Right renal cortex interstitium (tissue), 3 donors: ENCODE measurements around the gene KCNMB4. TPM values are rescaled to one million over a fixed set of nuclear protein-coding genes. Genes with fewer than 3 reads are reported as not detected.
A peak's percentile ranks its signal among the peaks of the same experiment; 100 is the strongest.
"Not testable (repeated sequence)": the region's sequence is repeated elsewhere in the genome, so short reads cannot be mapped to it uniquely, and the experiment has no call there.

Experiments
- DNase-seq, 3 donors: peaks; one replicate each; pipeline ENCODE4 v3.0.0-alpha.2; 2013; ENCODE audit warnings: low read depth in 3 of 3, low spot score in 2 of 3
- polyA plus RNA-seq, 3 donors: library from polyadenylated mRNA; unstranded; fragments of 120-200 nt; gene quantifications; one replicate each; pipeline ENCODE4 v1.2.1, GENCODE V29; 2013; ENCODE audit not compliant: insufficient read length in 3 of 3

KCNMB4 gene
- polyA plus RNA-seq, 3 donors = 22.2 to 28.8 (median 25.1) TPM

DNA sequence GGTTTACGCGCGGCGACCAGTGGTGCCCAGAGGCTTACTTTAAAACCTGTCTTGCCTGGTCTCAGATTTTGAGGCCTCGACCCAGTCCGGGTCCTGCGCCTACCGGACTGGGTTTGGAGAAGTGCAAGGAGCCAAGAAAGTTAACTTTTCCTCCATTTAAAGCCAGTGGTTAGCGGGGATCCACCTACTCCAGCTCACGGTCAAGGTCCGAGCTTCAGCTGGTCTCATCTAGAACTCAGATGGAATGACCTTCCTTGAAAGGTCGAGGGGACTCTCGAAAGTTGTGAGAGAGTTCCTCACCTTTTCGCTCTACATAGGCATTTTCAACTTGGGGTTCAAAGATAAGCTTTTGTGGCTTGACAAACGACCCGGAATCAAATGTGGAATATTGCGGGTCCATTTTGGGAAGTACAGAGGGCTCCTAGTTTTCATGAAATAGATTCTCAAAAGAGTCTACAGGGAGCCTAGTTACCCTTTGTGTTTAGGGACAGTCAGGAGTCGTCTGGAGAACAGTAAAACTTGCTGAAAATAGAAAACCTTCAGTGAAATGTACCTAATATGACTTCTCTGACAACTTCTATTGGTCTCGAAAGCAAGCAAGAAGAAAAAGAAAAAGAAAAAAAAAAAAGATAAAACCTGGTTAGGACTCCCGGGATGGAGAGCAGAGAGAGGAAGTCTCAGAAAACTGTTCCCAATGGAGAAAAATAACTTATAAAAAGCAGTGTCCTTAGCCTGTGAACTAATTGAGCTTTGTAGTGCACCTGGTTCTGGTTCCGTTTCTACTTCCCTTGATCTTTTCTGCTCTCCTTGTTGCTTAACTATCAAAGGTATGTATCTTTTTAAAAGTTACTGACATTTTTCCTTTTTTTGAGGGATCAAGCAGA lies 1.4 kb downstream of the KCNMB4 start:
- DNase-seq = peak in 1 of 3 donors; percentile 36

DNA sequence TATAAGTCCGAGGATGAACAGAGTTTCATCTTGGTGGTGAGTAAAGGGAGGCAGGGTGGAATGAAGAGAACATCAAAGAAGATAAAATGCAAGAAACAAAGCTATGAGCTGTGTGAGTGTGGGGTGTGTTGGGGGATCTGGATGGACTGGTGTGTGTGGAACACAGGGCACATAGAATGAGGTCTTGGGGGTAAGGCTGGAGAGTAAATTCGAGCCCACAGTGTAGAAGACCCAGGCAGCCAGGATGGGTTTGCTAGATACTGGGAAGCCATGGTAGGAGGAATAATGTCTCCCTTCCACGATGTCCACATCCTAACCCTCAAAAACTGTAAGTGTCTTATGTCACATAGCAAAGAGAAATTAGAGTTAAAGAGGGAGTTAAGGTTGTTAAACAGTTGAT lies 6.8 kb downstream of the KCNMB4 start:
- DNase-seq = no peak

DNA sequence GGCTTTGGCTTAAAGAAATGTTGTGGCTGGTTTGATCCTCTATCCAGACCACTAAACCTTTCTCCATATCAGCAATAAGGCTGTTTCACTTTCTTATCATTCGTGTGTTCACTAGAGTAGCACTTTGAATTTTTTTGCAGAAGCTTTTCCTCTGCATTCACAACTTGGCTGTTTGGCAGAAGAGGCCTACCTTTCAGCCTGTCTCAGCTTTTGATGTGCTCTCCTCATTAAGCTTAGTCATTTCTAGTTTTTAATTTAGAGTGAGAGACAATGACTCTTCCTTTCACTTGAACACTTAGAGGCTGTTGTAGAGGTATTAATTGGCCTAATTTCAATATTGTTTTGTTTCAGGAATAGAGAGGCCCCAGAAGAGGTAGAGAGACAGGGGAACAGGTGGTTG lies 13.8 kb downstream of the KCNMB4 start:
- no peak for DNase-seq

DNA sequence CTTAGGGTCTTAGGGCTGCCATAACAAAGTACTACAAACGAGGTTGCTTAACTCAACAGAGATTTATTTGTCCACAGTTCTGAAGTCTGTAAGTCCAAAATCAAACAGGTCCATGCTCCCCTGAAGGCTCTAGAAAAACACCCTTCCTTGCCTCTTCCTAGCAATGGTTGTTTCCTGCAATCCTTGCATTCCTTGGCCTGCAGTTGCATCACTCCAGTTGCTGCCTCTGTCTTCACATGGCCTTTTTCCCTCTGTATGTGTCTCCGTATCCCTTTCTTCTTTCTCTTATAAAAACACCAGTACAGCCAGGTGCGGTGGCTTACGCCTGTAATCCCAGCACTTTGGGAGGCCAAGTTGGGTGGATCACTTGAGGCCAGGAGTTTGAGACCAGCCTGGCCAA lies 17.4 kb downstream of the KCNMB4 start:
- no peak for DNase-seq

DNA sequence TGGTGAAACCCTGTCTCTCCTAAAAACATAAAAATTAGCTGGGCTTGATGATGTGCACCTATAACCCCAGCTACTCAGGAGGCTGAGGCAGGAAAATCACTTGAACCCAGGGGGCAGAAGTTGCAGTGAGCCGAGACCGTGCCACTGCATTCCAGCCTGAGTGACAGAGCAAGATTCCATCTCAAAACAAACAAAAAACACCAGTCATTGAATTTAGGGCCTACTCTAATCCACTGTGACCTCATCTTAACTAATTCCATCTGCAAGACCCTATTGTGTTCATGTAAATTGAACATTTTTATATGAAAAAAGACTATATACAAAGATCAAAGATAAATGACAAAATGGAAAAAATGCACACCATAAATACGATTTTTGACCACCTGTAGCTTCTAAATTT lies 17.8 kb downstream of the KCNMB4 start:
- DNase-seq = no peak

DNA sequence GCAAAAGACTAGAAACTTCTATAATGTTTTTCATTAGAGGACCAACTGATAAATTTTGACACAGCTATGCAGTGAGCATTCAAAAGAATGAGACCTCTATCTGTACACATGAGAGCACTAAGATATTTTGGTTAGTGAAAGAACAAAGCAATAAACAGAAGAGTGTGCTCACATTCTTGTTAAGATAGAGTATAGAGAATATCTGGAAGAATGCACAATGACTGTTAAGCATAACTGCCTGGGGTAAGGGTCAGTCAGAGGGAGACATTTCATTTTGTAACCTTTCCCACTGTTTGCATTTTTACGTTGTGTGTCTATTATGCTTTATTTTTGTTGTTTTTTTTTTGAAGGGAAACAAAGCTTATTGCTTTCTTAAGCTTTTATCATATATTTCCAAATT lies 20.7 kb downstream of the KCNMB4 start:
- DNase-seq = no peak

DNA sequence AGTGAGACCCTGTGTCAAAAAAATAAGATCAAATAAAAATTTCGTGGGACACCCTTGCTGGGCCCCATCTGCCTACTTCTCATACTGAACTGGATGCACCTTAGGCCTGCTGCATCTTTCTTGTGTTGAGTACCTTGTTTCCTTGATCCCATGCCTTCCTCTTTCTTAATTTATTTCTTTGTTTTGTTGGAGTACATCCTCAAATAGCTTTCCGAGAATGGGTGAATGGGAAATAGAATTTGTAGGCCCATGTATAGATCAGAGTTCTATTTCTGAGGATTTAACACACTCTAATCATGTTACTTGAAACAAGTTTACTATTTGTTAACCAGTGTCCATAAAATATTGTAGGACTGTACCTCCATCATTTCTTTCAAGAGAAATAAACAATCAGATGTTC lies 23.6 kb downstream of the KCNMB4 start:
- DNase-seq = no peak

DNA sequence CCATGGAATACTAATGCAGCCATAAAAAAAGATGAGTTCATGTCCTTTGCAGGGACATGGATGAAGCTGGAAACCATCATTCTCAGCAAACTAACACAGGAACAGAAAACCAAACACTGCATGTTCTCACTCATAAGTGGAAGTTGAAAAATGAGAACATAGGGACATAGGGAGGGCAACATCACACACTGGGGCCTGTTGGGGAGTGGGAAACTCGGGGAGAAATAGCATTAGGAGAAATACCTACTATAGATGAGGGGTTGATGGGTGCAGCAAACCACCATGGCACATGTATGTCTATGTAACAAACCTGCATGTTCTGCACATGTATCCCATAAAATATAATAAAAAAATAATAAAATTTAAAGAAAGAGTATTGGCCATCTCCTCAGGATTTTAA lies 26.5 kb downstream of the KCNMB4 start:
- DNase-seq = not testable (repeated sequence)

DNA sequence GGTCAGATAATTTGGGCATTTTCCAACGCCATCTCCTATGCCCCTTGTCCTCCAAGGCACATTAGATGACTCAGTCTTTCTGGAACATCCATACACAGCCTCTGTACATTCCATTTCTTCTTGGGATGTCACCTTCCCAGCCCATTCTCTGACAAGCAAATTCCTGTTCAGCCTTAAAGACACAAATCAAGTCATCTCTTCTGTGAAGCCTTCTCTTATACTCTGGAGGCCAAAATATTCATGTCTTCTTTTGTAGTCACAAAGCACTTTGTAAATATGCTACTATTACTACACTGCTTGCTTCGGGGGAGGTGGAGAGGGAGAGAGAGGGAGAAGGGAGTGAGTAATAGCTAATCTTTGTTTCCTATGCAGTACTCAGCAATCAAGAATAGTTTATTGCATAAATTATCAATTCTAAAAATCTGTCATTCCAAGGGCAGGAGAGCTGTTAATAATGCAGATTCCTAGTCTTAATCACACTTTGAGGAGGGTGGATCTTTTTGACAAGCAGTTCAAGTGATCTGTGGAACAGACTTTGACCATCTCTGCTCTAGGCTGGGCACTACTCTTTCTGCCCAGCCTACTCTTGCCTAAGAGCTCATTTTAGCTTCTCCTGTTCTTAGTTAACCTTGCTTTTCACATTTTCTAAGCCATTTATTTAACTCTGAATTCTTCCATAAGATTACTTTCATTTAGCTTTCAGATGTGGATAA lies 27.9 kb downstream of the KCNMB4 start:
- DNase-seq = no peak

DNA sequence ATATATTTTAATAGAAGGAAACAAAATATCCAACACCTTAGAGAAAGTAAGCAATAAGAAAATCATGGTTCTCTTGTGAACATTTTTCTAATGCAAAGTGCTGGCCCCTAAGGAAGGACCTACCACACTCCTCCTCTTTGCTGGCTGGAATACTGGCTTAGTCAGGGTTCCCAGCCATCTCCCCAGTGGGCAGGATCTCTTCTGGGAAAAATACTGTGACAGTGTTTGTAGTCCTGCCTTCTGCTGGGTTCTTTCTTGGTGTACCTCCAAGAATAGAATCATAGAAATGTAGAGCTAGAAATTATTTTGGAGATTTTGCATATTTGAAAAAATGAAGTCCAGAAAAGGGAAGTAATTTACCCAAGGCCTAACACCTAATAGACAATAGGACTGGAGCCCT lies 31.9 kb downstream of the KCNMB4 start:
- DNase-seq = no peak

DNA sequence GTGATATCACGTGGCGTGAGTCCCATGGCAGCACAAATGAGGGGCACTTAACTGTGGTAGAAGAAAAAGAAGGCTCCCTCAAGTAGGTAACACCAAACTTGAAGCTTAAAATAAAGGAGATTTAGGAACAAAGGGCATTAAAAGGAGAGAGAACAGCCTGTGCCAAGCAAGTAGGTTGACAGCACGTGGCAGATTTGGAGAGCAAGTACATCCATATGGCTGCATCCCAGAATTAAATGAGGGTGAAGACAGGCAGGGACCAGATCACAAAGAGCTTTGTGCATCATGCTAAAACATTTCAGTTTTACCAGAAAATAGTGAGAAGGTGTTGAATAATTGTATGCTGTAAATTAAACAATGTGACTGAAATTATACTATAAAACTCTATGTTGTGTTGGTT lies 32.8 kb downstream of the KCNMB4 start:
- DNase-seq = no peak

DNA sequence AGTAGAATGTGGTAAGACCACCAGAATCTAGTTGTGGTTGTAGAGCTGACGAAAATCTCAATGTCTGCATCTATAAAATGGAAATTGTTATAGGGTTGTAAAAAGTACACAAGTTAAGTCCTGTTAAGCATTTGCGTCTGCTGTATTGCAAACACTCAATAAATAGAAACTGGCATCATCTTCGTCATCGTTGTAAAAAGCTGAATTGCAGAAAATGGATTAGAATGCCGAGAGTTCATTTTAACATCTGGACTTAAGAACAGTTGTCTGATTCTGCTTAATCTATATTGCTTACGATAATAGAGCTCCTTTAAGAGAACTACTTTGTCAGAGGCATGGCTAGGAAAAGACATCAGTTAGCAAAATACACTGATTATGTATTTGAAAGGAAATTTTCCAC lies 33.2 kb downstream of the KCNMB4 start:
- DNase-seq = no peak

DNA sequence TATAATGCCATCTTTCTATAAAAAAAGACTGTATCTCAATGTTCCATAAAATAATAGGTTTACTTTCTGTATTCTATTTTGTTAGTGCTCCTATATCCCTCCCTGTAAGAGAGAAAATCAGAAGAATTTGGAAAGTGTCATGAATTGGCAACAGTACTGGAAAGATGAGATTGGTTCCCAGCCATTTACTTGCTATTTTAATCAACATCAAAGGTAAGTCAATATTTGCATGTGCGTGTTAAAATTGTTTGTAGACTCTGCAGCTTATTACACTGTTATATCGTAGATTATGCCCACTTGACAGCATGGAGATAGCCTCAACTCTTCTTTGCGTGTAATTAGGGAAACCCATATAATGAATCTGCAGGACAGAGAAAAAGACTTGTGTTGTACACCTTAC lies 34.0 kb downstream of the KCNMB4 start:
- no peak for DNase-seq

DNA sequence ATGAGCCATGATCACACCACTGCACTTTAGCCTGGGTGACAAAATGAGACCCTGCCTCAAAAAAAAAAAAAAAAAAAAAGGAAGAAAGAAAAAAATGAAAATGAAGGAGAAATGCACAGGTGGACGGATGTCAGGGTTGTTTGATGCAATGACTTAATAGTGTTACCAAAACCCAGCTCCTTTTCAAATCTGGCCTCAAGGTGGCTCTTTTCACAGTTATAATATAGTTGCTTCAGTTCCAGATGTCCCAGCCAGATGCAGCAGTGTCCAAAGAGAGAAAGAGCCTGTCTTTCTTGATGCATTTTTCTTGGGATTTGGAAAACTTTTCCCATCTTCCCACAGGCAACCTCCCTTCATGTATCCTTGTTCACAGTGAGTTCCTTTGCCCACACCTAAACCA lies 36.5 kb downstream of the KCNMB4 start:
- DNase-seq = no peak

DNA sequence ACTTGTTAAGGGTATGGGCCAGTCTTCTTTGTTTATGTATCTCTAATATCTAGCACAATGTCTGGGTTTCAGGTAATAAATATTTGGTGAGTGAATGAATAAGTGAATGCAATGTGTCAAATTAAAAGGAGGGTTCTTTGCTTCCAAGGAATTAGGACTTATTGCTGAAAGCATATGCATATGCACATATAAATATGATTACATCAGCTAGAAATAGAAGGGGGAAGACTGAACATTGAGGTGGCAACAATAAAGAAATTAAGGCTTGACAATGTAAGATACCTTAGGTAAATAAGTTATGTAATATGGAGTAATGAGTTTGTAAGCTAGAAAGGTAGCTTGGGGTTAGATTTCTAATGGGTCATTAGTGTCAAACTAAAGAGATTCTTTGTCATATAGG lies 37.7 kb downstream of the KCNMB4 start:
- no peak for DNase-seq

DNA sequence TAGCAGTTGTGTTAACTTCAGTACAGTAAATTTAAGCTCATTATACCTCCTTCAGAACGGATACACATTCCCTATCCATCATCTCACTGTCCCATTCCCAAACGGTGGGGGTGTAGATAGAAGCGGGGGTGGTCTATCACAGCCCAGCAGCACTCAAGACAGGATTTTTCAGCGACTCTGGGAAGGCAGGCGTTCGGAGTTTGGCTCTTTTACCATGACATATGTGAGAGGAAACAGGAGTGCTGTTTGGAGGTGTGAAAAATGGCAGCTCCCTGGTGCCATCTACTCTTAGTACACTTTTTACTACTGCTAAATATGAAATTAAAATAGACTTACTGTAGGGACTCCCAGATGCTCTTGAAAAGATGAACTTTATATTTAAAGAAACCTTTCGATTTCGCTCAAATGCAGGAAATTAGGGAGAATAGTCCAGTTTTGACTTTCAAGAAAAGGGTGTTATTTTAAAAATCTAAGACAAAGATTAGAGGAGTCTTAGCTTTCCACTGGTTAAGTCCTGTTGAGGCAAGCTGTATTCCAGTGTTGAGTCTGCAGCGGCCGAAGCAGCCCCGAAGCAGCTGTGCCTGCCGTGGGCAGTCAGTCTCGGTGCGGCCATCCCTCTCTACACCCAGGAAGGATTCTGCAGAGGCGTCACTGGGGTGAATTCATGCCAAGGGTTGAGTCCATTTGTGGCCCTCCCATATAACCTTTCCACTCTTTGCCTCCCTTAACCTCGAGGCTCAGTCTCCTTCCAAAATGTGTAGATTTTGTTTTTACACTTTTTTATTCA lies 42.1 kb downstream of the KCNMB4 start:
- DNase-seq = no peak

DNA sequence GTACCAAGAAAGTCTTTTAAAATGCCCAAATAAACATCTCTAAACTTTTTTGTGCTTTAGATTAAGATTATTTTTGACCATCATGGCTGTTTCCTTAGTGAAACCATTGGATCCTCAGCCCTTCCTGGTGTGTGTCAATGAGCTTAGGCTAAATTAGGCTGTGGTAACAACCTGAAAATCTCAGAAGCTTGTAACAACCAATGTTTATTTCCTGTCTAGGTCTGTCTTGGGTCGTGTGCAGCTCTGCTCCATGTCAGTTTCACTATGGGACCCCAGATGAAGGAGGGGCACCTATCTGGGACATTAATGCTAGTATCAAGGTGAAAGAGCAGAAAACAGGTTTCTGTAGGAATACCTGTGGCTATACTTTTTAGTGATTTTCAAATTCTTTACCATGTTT lies 49.9 kb downstream of the KCNMB4 start:
- no peak for DNase-seq

DNA sequence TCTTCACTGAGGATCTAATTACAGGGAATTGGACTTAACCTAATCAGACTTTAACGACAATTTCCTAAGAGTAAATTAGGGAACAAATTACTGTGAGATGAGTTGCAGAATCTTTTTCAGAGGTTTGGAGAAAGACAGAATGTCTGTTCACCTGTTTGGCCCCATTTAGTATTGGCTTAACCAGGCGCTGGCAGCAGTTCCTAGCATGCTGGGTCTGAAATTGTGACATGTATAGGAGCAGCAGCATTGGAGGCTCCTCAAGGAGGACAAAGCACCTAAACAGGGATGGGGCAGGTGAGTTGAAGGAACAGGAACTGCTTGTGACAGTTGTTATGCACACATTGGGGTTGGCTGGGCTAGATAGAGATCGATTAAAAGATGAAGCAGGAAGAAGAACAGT lies 51.0 kb downstream of the KCNMB4 start:
- no peak for DNase-seq

DNA sequence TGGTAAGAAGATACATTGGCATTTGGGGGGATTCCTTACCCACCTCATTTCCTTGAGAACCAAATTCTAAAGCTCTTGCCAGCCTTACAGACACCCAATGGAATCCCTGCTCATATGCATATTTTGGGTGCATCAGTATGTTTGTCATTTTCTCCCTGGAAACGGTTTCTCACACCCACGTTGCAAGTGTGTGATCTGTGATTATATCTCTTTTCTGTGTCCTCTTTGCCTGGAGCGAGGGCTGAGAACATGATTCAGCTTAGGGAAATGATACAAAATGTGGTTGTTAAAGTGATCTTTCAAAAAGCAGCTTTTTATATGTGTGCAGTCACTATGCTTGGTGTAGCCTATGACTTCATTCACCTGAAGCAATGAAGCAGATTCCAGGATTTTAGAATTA lies 52.0 kb downstream of the KCNMB4 start:
- DNase-seq = no peak

DNA sequence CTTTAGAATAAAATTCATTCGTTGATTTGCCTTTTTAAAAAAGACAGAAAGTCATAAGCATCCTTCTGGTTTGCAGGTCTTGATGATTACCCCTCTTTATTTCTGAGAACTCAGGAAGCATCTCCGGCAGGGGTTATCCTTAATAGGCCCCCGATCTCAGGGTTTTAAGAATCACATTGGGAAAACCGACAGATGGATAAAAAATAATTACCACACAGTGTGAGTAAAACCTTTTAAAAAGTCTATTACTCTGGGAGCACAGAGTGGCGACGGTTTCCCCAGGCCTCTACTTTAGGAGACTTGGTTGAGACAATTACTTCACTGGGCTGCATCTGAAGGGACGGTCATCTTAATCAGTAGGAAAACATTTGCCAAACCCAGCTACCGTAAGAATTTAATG lies 56.5 kb downstream of the KCNMB4 start:
- DNase-seq = no peak

DNA sequence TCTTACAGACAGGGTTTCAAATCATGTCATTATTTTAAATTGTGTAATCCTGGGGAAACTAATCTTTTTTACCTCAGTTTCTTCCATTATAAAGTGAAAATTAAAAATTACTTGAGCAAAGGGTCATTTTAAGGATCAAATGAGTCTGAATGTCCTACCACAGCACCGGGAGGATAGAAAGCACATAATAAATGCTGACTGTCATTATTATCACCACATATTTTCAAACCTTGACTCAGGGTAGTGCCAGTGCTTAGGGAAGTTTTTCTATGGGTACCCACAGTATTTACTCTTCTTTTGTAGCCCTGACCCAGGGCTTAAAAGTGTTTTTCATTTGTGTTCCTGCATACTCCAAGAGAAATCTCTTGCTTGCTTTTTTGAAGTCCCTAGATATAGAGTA lies 60.5 kb downstream of the KCNMB4 start:
- DNase-seq = no peak
